Activated CD8-positive, alpha-beta memory T cell treated with anti-CD3 and anti-CD28 coated beads, Interleukin-2, amount 50 U/mL, for 48 hours (primary cell): ENCODE results near the gene CD19.

Experiments used
- DNase-seq: peaks from one replicate; pipeline ENCODE4 v3.0.0-alpha.2; 2020

The CD19 gene

GRCh38 chr16:28983644-28984043 is 51.9 kb downstream of the CD19 start:
- DNase-seq, result no peak

DNA sequence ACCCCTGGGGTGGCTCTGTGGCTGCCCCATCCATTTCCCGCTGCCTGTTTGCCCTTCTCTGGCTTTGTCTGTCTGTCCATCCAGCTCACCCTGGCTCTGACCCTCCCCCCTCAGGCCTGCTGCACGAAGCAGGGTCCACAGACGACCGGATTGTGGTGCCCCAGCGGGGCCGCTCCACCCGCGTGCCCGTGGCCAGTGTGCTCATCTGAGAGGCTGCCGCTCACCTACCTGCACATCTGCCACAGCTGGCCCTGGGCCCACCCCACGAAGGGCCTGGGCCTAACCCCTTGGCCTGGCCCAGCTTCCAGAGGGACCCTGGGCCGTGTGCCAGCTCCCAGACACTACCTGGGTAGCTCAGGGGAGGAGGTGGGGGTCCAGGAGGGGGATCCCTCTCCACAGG is 52.3 kb downstream of the CD19 start:
- no peak for DNase-seq

DNA sequence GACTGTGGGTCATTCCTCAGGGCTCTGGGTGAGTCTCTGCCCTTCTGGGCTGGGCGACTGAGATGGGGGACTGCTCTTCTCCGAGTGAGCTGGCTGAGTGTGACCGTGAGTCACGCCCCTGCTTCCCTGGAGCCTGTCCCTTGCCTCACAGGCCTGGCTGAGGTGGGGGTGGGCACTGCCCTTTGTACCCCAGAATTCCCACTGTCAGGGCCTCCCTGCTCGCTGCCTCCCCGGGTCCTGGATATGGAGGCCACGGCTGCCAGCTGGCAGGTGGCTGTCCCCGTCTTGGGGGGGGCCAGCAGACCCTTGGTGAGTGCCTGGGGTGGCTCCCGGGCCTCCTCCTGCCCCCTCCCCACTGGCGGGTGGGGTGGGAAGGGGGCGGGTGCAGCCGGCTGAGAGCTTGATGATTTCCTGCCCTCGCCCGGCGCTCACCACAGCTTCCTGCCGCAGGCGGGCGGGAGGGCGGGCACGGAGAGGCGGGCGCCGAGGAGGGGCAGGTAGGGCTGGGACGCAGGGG is 52.9 kb downstream of the CD19 start, which contains the start of gene LAT:
Gene LAT, plus strand, starts transcription at position 434 of the 517 bp plus-strand sequence. CDS start 366 bp downstream, outside the sequence.
- DNase-seq, result peak; percentile 84

DNA sequence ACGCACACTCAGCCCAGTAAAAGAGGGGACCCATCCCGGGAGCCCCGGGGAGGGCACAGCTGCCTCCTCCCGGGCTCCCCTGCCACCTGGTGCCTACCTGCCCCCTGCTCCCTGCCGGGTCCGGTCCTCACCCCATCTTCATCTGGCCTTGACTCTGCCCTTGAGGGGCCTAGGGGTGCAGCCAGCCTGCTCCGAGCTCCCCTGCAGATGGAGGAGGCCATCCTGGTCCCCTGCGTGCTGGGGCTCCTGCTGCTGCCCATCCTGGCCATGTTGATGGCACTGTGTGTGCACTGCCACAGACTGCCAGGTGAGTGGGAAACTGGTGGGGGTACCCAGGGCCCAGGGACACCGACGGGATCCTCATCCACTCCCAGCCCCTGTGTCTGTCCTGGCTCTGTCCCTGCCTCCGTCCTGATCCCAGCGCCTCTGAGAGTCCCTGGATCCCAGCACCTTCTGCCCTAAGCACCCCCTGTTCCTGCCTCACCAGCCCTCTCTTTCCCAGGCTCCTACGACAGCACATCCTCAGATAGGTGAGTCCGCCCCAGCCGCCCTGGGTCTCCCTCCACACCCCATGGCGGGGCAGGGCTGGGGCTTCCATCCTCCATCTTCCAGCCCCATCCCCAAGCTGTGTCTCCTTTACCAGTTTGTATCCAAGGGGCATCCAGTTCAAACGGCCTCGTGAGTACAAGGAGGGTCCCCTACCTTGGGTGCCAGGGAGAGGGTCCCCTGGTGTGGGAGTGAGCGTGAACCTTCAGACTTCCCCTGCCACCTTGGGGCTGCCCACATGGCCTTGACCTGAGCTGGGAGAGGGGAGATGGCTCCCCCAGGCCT is 53.7 kb downstream of the CD19 start:
- peak; percentile 72 for DNase-seq

GRCh38 chr16:28986046-28986445 is 54.3 kb downstream of the CD19 start:
- DNase-seq, result no peak

DNA sequence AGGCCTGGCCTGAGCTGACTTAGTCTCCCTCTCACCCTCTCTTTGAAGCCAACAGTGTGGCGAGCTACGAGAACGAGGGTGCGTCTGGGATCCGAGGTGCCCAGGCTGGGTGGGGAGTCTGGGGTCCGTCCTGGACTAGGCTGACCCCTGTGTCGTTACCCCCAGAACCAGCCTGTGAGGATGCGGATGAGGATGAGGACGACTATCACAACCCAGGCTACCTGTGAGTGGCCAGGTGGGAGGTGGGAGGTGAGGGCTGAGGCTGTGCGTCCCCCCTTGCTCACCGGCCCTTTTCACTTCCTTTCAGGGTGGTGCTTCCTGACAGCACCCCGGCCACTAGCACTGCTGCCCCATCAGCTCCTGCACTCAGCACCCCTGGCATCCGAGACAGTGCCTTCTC is 54.7 kb downstream of the CD19 start:
- peak; percentile 64 for DNase-seq

GRCh38 chr16:28987170-28987853 is 55.5 kb downstream of the CD19 start:
- no peak for DNase-seq
